Breast epithelium (tissue), 4 donors: ENCODE data around the gene CAMK1G. TPM values are rescaled to one million over a fixed set of nuclear protein-coding genes. Genes with fewer than 3 reads are reported as not detected.

Experiments used
- DNase-seq, 2 donors: peaks; one replicate each; pipeline ENCODE4 v3.0.0-alpha.2; 2019; ENCODE audit warnings: low spot score in 2 of 2
- H3K27ac ChIP-seq, 2 donors: fragments of 200-600 bp; sonication (generic) in 1 of 2; one replicate each; pipeline ENCODE4 v1.5.1; 2016 to 2019; ENCODE audit warnings: mild to moderate bottlenecking in 1 of 2
- H3K27me3 ChIP-seq, 2 donors: fragments of 200-600 bp; sonication (generic) in 1 of 2; one replicate each; pipeline versions ENCODE4 v1.5.1 to v1.6.0; 2017 to 2019; ENCODE audit warnings: control low read depth in 1 of 2, mild to moderate bottlenecking in 1 of 2
- H3K36me3 ChIP-seq: fragments of 200-600 bp; one replicate; pipeline ENCODE4 v1.5.1; 2019
- H3K4me1 ChIP-seq, 2 donors: fragments of 200-600 bp; sonication (generic); one replicate each; pipeline ENCODE4 v1.5.1; 2016 to 2019; ENCODE audit warnings: control low read depth in 1 of 2
- H3K4me3 ChIP-seq, 3 donors: fragments of 200-600 bp; sonication (generic); 1 replicate in 2 of 3; 2 replicates in 1 of 3; pipeline ENCODE4 v1.5.1; 2016 to 2019; ENCODE audit warnings: mild to moderate bottlenecking in 3 of 3, moderate library complexity in 2 of 3
- H3K9me3 ChIP-seq, 2 donors: fragments of 200-600 bp; sonication (generic) in 1 of 2; one replicate each; pipeline ENCODE4 v1.5.1; 2016 to 2019; ENCODE audit warnings: control low read depth in 1 of 2
- CTCF ChIP-seq, 3 donors: fragments of 450-650 bp; IDR thresholded peaks; one replicate each; pipeline ENCODE4 v1.5.1; 2016 to 2017; ENCODE audit warnings: antibody characterized with exemption in 3 of 3, mild to moderate bottlenecking in 3 of 3, moderate library complexity in 3 of 3
- POLR2A ChIP-seq: fragments of 450-650 bp; IDR thresholded peaks from one replicate; pipeline ENCODE4 v1.6.1; 2016; ENCODE audit warnings: antibody characterized with exemption, mild to moderate bottlenecking, moderate library complexity
- POLR2AphosphoS5 ChIP-seq, 3 donors: sonication (generic); formaldehyde crosslinking; IDR thresholded peaks; one replicate each; pipeline ENCODE4 v1.6.1; 2017; ENCODE audit warnings: antibody characterized with exemption in 3 of 3
- intact Hi-C: fragments of 100-400 bp; cut with DNase I; formaldehyde crosslinking; loops from one replicate; pipeline ENCODE4 v1.15.1; 2023; ENCODE audit warnings: low total_unique reads
- total RNA-seq, 3 donors: library from RNA; depleted of rRNA; stranded (reverse); fragments of >200 nt; gene quantifications; one replicate each; pipeline ENCODE4 v1.1.0, GENCODE V29; 2016

CAMK1G gene
- total RNA-seq, 3 donors from 2014 or later = 0.16 to 1.8 TPM; not detected in 1

GRCh38 chr1:209556162-209556690, 27.3 kb upstream of the CAMK1G start:
- no peak for DNase-seq
- H3K4me3 ChIP-seq = no peak overlapping the region
- intact Hi-C loops = no loop called here

GRCh38 chr1:209557221-209557620, 26.3 kb upstream of the CAMK1G start:
- TF ChIP-seq POLR2A (no peak), POLR2AphosphoS5 (IDR thresholded peaks at IDR 0.05) (no peak), CTCF (IDR thresholded peaks at IDR 0.05) (no peak)
- Histone ChIP-seq H3K9me3 (no peaks in the 10 kb centered on the region), H3K4me1 (no peaks in the 10 kb centered on the region), H3K27me3 (no peaks in the 10 kb centered on the region), H3K27ac (no peak overlapping the region), H3K4me3 (no peak overlapping the region), H3K36me3 (no peaks in the 10 kb centered on the region)
- no peak for DNase-seq
- intact Hi-C loops = no loop called here

More at GRCh38 chr1:209556162-209556690, 27.3 kb upstream of the CAMK1G start:
- no peaks in the 10 kb centered on the region for H3K36me3 ChIP-seq
- no peaks in the 10 kb centered on the region for H3K9me3 ChIP-seq
- H3K4me1 ChIP-seq = no peaks in the 10 kb centered on the region
- no peak for TF ChIP-seq CTCF (IDR thresholded peaks at IDR 0.05)
- H3K27me3 ChIP-seq = no peaks in the 10 kb centered on the region
- H3K27ac ChIP-seq = no peak overlapping the region

GRCh38 chr1:209560529-209560928, 23.0 kb upstream of the CAMK1G start:
- H3K4me1 ChIP-seq = no peaks in the 10 kb centered on the region
- intact Hi-C loops = no loop called here
- H3K27me3 ChIP-seq = no peaks in the 10 kb centered on the region
- no peak for DNase-seq
- no peak overlapping the region for H3K27ac ChIP-seq
- H3K9me3 ChIP-seq = no peaks in the 10 kb centered on the region
- H3K36me3 ChIP-seq = no peaks in the 10 kb centered on the region
- H3K4me3 ChIP-seq = no peak overlapping the region
- no peak for TF ChIP-seq POLR2AphosphoS5 (IDR thresholded peaks at IDR 0.05)

GRCh38 chr1:209560952-209561351, 22.6 kb upstream of the CAMK1G start:
- H3K9me3 ChIP-seq = no peaks in the 10 kb centered on the region
- intact Hi-C loops = no loop called here
- TF ChIP-seq POLR2A = no peak
- no peak for TF ChIP-seq CTCF (IDR thresholded peaks at IDR 0.05)
- TF ChIP-seq POLR2AphosphoS5 (IDR thresholded peaks at IDR 0.05) = no peak
- no peak overlapping the region for H3K4me3 ChIP-seq
- no peak for DNase-seq
- no peak overlapping the region for H3K27ac ChIP-seq
- no peaks in the 10 kb centered on the region for H3K4me1 ChIP-seq
- H3K36me3 ChIP-seq = no peaks in the 10 kb centered on the region
- H3K27me3 ChIP-seq = no peaks in the 10 kb centered on the region

DNA sequence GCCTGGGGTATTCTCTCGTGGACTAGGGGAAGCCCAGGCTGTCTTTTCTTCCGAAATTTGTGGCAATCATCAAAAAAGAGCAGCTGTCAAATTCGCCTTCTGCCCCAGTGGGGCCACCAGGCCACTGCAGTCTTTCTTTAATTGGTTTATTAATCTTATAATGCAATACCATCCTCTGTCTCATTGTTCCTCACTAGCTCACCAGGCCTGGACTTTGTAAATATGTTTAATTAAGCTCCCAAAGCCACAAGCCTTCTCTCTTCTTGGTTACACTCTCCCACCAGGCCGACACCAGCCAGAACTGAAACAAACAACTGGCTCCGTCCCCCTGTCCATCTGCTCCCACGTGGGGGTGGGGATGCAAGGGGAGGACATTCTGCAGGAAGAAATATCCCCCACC, 22.0 kb upstream of the CAMK1G start:
- no peaks in the 10 kb centered on the region for H3K27me3 ChIP-seq
- H3K9me3 ChIP-seq = no peaks in the 10 kb centered on the region
- no peak overlapping the region for H3K27ac ChIP-seq
- no peak overlapping the region for H3K4me3 ChIP-seq
- H3K36me3 ChIP-seq = no peaks in the 10 kb centered on the region
- no peaks in the 10 kb centered on the region for H3K4me1 ChIP-seq
- DNase-seq = no peak
- intact Hi-C loops = no loop called here
- TF ChIP-seq CTCF (IDR thresholded peaks at IDR 0.05) = no peak
- TF ChIP-seq POLR2A = no peak
- TF ChIP-seq POLR2AphosphoS5 (IDR thresholded peaks at IDR 0.05) = no peak

DNA sequence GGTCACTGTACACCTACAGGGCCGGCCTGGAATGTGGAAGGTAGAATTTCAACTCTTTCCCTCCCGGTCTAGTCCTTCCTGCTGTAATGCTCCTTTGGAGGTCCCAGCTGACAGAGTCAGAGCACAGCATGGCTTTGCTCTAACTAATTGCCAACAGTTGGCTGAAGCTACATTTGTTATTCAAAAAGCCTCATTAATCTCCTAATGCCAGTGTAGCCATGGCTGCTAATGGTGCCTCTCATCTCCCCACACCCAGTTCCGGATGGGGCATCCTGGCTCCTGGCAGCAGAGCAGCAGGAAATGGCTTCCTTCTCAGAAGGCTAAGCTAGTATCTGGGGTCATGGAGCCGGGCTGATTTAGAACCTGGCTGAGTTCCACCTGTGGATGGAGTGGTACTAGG, 18.7 kb upstream of the CAMK1G start:
- no peaks in the 10 kb centered on the region for H3K27me3 ChIP-seq
- no peak overlapping the region for H3K27ac ChIP-seq
- intact Hi-C loops = no loop called here
- no peaks in the 10 kb centered on the region for H3K36me3 ChIP-seq
- no peak overlapping the region for H3K4me3 ChIP-seq
- TF ChIP-seq POLR2A (no peak), CTCF (IDR thresholded peaks at IDR 0.05) (no peak), POLR2AphosphoS5 (IDR thresholded peaks at IDR 0.05) (no peak)
- no peak for DNase-seq
- no peaks in the 10 kb centered on the region for H3K9me3 ChIP-seq
- no peaks in the 10 kb centered on the region for H3K4me1 ChIP-seq
